NCI-H82 treated with DMSO at 0.1 percent for 48 hours (cell line): Measurements from ENCODE around the gene ITIH3.
A peak's percentile ranks its signal among the peaks of the same experiment; 100 is the strongest.

Experiments used
- DNase-seq: peaks from one replicate; lab custom pipeline; 2025; ENCODE audit not compliant: unreplicated experiment; lab: John Stamatoyannopoulos, UW

The ITIH3 gene

GRCh38 chr3:52842424-52842823 lies 47.8 kb downstream of the ITIH3 start:
- no peak for DNase-seq

GRCh38 chr3:52843108-52843865 lies 48.7 kb downstream of the ITIH3 start:
- no peak for DNase-seq

- no peak for DNase-seq
Measured at GRCh38 chr3:52843881-52844280, 49.3 kb downstream of the ITIH3 start.

GRCh38 chr3:52844290-52844975 lies 49.8 kb downstream of the ITIH3 start:
- DNase-seq = no peak

- no peak for DNase-seq
Measured at GRCh38 chr3:52845157-52845556, 50.6 kb downstream of the ITIH3 start.

- DNase-seq = no peak
Measured at GRCh38 chr3:52845691-52846431, 51.3 kb downstream of the ITIH3 start.

- no peak for DNase-seq
Measured at GRCh38 chr3:52846432-52846965, 51.9 kb downstream of the ITIH3 start.

- no peak for DNase-seq
Measured at GRCh38 chr3:52847241-52847640, 52.6 kb downstream of the ITIH3 start.

- no peak for DNase-seq
Measured at GRCh38 chr3:52847726-52848125, 53.1 kb downstream of the ITIH3 start.

- no peak for DNase-seq
Measured at GRCh38 chr3:52848617-52849016, 54.0 kb downstream of the ITIH3 start.

- DNase-seq = no peak
Measured at GRCh38 chr3:52849656-52850055, 55.1 kb downstream of the ITIH3 start.

- DNase-seq = peak; percentile 19
Measured at GRCh38 chr3:52851348-52851747, 56.8 kb downstream of the ITIH3 start.

GRCh38 chr3:52852419-52852818 lies 57.8 kb downstream of the ITIH3 start:
- DNase-seq = no peak

- DNase-seq = no peak
Measured at GRCh38 chr3:52854013-52854412, 59.4 kb downstream of the ITIH3 start.

GRCh38 chr3:52856666-52857065 lies 62.1 kb downstream of the ITIH3 start:
- no peak for DNase-seq

GRCh38 chr3:52857133-52857532 lies 62.5 kb downstream of the ITIH3 start:
- no peak for DNase-seq

GRCh38 chr3:52857864-52858263 lies 63.3 kb downstream of the ITIH3 start:
- DNase-seq = peak; percentile 93
